ENCODE results near the gene RSF1. TPM values are rescaled to one million over a fixed set of nuclear protein-coding genes. Genes with fewer than 3 reads are reported as not detected.

Gene RSF1
- total RNA-seq, 2 donors from 2014 or later: 25.5 to 46.2 TPM

GRCh38 chr11:77723024-77723423 lies 97.5 kb downstream of the RSF1 start:
- WGBS: 88% methylated on average over 2 of the region's 2 CpGs
- TF ChIP-seq POLR2A (IDR thresholded peaks at IDR 0.05) (no peak), CTCF (IDR thresholded peaks at IDR 0.05) (no peak), POLR2AphosphoS5 (IDR thresholded peaks at IDR 0.05) (no peak)
- no peak overlapping the region for H3K27ac ChIP-seq

GRCh38 chr11:77710358-77710757 lies 110.2 kb downstream of the RSF1 start:
- Histone ChIP-seq H3K27me3 (replicated peaks; ENCODE audit: insufficient read depth) (no peaks in the 10 kb centered on the region), H3K4me1 (replicated peaks) (no peaks in the 10 kb centered on the region), H3K9me3 (no peaks in the 10 kb centered on the region), H3K27ac (no peak overlapping the region), H3K4me3 (no peak overlapping the region), H3K36me3 (no peaks in the 10 kb centered on the region)
- TF ChIP-seq POLR2A (IDR thresholded peaks at IDR 0.05) (no peak), POLR2AphosphoS5 (IDR thresholded peaks at IDR 0.05) (no peak), CTCF (IDR thresholded peaks at IDR 0.05) (no peak)
- 34% methylated on average over 1 of the region's 1 CpG for WGBS
- DNase-seq (ENCODE audit: low spot score): no peak
- intact Hi-C loops (cut with DNase I): no loop called here

More at GRCh38 chr11:77723024-77723423, 97.5 kb downstream of the RSF1 start:
- H3K4me1 ChIP-seq (replicated peaks): no peaks in the 10 kb centered on the region
- H3K9me3 ChIP-seq: no peaks in the 10 kb centered on the region
- H3K27me3 ChIP-seq (replicated peaks; ENCODE audit: insufficient read depth): no peaks in the 10 kb centered on the region
- no peaks in the 10 kb centered on the region for H3K36me3 ChIP-seq
- no peak overlapping the region for H3K4me3 ChIP-seq
- intact Hi-C loops (cut with DNase I): no loop called here
- no peak for DNase-seq (ENCODE audit: low spot score)

- no peak overlapping the region for H3K4me3 ChIP-seq
- no peak for DNase-seq (ENCODE audit: low spot score)
- no peak for TF ChIP-seq POLR2A (IDR thresholded peaks at IDR 0.05)
- TF ChIP-seq CTCF (IDR thresholded peaks at IDR 0.05): no peak
- no peak for TF ChIP-seq POLR2AphosphoS5 (IDR thresholded peaks at IDR 0.05)
Measured at GRCh38 chr11:77705876-77706579, 114.5 kb downstream of the RSF1 start.

GRCh38 chr11:77705195-77705875 lies 115.2 kb downstream of the RSF1 start:
- no peak for DNase-seq (ENCODE audit: low spot score)
- WGBS: 93% methylated on average over 4 of the region's 4 CpGs
- TF ChIP-seq POLR2AphosphoS5 (IDR thresholded peaks at IDR 0.05): no peak
- TF ChIP-seq POLR2A (IDR thresholded peaks at IDR 0.05): no peak
- TF ChIP-seq CTCF (IDR thresholded peaks at IDR 0.05): no peak
- Histone ChIP-seq H3K36me3 (no peaks in the 10 kb centered on the region), H3K27ac (no peak overlapping the region), H3K4me1 (replicated peaks) (no peaks in the 10 kb centered on the region), H3K4me3 (no peak overlapping the region), H3K27me3 (replicated peaks; ENCODE audit: insufficient read depth) (no peaks in the 10 kb centered on the region), H3K9me3 (no peaks in the 10 kb centered on the region)
- intact Hi-C loops (cut with DNase I): no loop called here

More at GRCh38 chr11:77705876-77706579, 114.5 kb downstream of the RSF1 start:
- WGBS: 94% methylated on average over 7 of the region's 7 CpGs
- Histone ChIP-seq H3K4me1 (replicated peaks) (no peaks in the 10 kb centered on the region), H3K36me3 (no peaks in the 10 kb centered on the region), H3K27ac (no peak overlapping the region), H3K9me3 (no peaks in the 10 kb centered on the region), H3K27me3 (replicated peaks; ENCODE audit: insufficient read depth) (no peaks in the 10 kb centered on the region)
- intact Hi-C loops (cut with DNase I): no loop called here
